Naive B cell (primary cell): Measurements from ENCODE around the gene PGS1. TPM values are rescaled to one million over a fixed set of nuclear protein-coding genes. Genes with fewer than 3 reads are reported as not detected.

Experiments used
- ATAC-seq, 2 donors: fragments of 150-1000 bp; cut with Tn5 transposase; 2 replicates each; pipeline ENCODE4 v1.10.0; 2021; ENCODE audit warnings: low read depth in 2 of 2, mild to moderate bottlenecking in 2 of 2, moderate library complexity in 2 of 2
- DNase-seq: peaks from one replicate; pipeline ENCODE4 v3.0.0; 2022
- H3K27ac Mint-ChIP-seq, 6 donors: one replicate each; pipeline ENCODE4 v1.8.0; 2020 to 2022; ENCODE audit warnings: mild to moderate bottlenecking in 6 of 6, mixed read lengths in 6 of 6, moderate library complexity in 5 of 6, inconsistent platforms in 2 of 6
- H3K27me3 Mint-ChIP-seq, 3 donors: one replicate each; pipeline ENCODE4 v1.8.0; 2021 to 2022; ENCODE audit warnings: mixed read lengths in 3 of 3, mild to moderate bottlenecking in 1 of 3
- H3K36me3 Mint-ChIP-seq, 2 donors: one replicate each; pipeline ENCODE4 v1.8.0; 2020 to 2022; ENCODE audit warnings: mixed read lengths in 2 of 2, inconsistent platforms in 1 of 2, mild to moderate bottlenecking in 1 of 2
- H3K4me1 Mint-ChIP-seq, 3 donors: one replicate each; pipeline ENCODE4 v1.8.0; 2020 to 2022; ENCODE audit warnings: mixed read lengths in 3 of 3, inconsistent platforms in 1 of 3, mild to moderate bottlenecking in 1 of 3, moderate library complexity in 1 of 3
- H3K4me3 Mint-ChIP-seq, 8 donors: one replicate each; pipeline ENCODE4 v1.8.0; 2020 to 2022; ENCODE audit warnings: mild to moderate bottlenecking in 8 of 8, mixed read lengths in 8 of 8, moderate library complexity in 8 of 8, inconsistent platforms in 2 of 8
- H3K9me3 Mint-ChIP-seq, 7 donors: one replicate each; pipeline ENCODE4 v1.8.0; 2020 to 2022; ENCODE audit warnings: mixed read lengths in 7 of 7, mild to moderate bottlenecking in 5 of 7, inconsistent platforms in 2 of 7, moderate library complexity in 1 of 7
- polyA plus RNA-seq, 6 donors: library from polyadenylated mRNA; unstranded; fragments of 300-500 nt; fragmentation: Illumina TruSeq; gene quantifications; one replicate each; pipeline ENCODE4 v1.2.3, GENCODE V29; 2021; ENCODE audit warnings: low read depth in 6 of 6

The PGS1 gene
- polyA plus RNA-seq, 6 donors from 2014 or later, result 23.9 to 50.1 (median 29.8) TPM

DNA sequence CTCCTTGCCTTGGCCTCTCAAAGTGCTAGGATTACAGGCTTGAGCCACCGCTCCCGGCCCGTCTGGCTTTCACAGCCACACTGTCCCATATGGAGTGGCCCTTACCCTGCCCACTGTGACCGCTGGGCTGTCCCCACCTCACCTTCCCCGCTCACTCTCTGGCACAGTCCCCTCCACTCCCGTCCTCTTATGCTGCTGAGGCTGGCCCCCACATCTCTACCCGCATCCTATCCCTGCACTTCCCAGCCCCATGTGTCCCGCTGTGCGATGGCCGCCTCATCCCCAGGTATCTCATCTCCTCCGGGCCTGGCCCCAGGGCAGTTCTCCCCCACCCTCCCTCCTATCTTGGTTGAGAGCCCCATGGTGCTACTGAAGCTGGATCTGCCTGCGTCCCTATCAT lies 93.2 kb downstream of the PGS1 start:
- ATAC-seq (no peak), DNase-seq (no peak)
- no peaks in the 10 kb centered on the region for H3K9me3 Mint-ChIP-seq
- peaks cover 5 to 16% (median 12%) of the 10 kb centered on the region in 3 donors for H3K27me3 Mint-ChIP-seq
- H3K27ac Mint-ChIP-seq, result peak overlapping the region in 1 of 6 donors; percentile 38
- H3K4me1 Mint-ChIP-seq, result peaks cover 0 to 5% (median 0%) of the 10 kb centered on the region in 3 donors
- no peaks in the 10 kb centered on the region for H3K36me3 Mint-ChIP-seq
- no peak overlapping the region for H3K4me3 Mint-ChIP-seq

- peaks cover 0 to 5% (median 0%) of the 10 kb centered on the region in 3 donors for H3K4me1 Mint-ChIP-seq
- ATAC-seq, result peak in 1 of 2 donors; percentile 27
- H3K27ac Mint-ChIP-seq, result peak overlapping the region in 1 of 6 donors; percentile 39
Observed at GRCh38 chr17:78472035-78472905, 93.8 kb downstream of the PGS1 start.

DNA sequence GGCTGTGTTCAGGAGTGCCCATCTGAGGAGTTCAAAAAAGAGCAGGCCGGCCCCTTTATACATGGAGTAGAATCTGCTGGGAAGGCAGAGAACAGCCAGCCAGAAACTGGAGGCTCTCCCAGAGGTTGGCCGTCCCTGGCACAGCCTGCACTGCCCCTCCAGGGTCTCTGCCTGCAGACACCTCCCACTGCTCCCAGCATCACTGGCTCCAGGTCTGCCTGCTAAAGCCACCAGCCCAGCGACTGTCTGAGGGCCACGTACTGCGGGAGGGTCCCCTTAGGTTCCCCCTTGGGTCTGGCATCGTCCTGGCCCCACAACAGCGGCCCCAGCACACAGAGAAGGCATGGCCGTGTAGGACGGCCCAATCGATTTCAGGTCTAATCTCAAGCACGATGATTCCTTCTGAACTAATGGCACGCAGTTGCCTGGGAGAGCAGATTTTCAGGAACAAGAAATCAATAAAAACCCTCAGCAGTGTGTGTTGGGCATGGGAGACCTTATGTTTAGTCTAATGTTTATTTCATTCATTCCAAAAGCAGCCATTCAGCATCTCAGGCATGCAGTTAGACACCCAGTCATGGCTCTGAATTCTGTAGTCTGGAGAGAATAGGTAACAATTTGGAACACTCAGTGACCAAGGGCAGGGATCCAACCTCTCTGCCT lies 95.6 kb downstream of the PGS1 start:
- Mint-ChIP-seq H3K36me3 (no peaks in the 10 kb centered on the region), H3K27me3 (peaks cover 5 to 16% (median 10%) of the 10 kb centered on the region in 3 donors), H3K9me3 (no peaks in the 10 kb centered on the region), H3K27ac (no peak overlapping the region), H3K4me1 (peaks cover 0 to 5% (median 0%) of the 10 kb centered on the region in 3 donors), H3K4me3 (no peak overlapping the region)
- DNase-seq (no peak), ATAC-seq (no peak)

More at GRCh38 chr17:78472035-78472905, 93.8 kb downstream of the PGS1 start:
- DNase-seq, result no peak
- Mint-ChIP-seq H3K9me3 (no peaks in the 10 kb centered on the region), H3K36me3 (no peaks in the 10 kb centered on the region), H3K27me3 (peaks cover 5 to 16% (median 12%) of the 10 kb centered on the region in 3 donors), H3K4me3 (peak overlapping the region in 2 of 8 donors; percentile 33 to 61)

Other genes starting within 250 kb of the PGS1 start
- 100 to 1,000 TPM in 5 of 6 donors, 10 to 100 TPM in 1; 84.9 to 170 (median 141) TPM for gene TMC6, start 249.9 kb upstream of the PGS1 start, polyA plus RNA-seq
- 100 to 1,000 TPM in 1 of 6 donors, 10 to 100 TPM in 5; 26.2 to 103 (median 55.2) TPM for gene TMC8, start 247.9 kb upstream of the PGS1 start, polyA plus RNA-seq
- gene C17orf99, start 232.3 kb upstream of the PGS1 start, polyA plus RNA-seq, result under 1 TPM in 1 of 6 donors, not detected in 5; 0.42 TPM
- gene SYNGR2, start 210.1 kb upstream of the PGS1 start, polyA plus RNA-seq, result 100 to 1,000 TPM; 490 to 908 (median 562) TPM
- 1 to 10 TPM in 5 of 6 donors, under 1 TPM in 1; 0.91 to 3.5 (median 2.1) TPM for gene TK1, start 191.6 kb upstream of the PGS1 start, polyA plus RNA-seq
- gene AFMID, start 191.3 kb upstream of the PGS1 start, polyA plus RNA-seq, result 1 to 10 TPM in 4 of 6 donors, under 1 TPM in 1, not detected in 1; 0.53 to 4.6 (median 2.1) TPM
- not detected for gene BIRC5, start 164.4 kb upstream of the PGS1 start, polyA plus RNA-seq
- gene TMEM235, start 147.0 kb upstream of the PGS1 start, polyA plus RNA-seq, result not detected
- 10 to 100 TPM in 4 of 6 donors, 1 to 10 TPM in 2; 4.7 to 29.1 (median 15.2) TPM for gene SOCS3, start 18.6 kb upstream of the PGS1 start, polyA plus RNA-seq
- gene DNAH17, start 198.7 kb downstream of the PGS1 start, polyA plus RNA-seq, result under 1 TPM in 3 of 6 donors, not detected in 3; 0.09 to 0.95 (median 0.13) TPM